CD4-positive, alpha-beta T cell (primary cell): Measurements from ENCODE around the gene ZBTB4. TPM values are rescaled to one million over a fixed set of nuclear protein-coding genes. Genes with fewer than 3 reads are reported as not detected.

ENCODE experiments used
- ATAC-seq: fragments of 200-7000 bp; cut with Tn5 transposase; one replicate; pipeline ENCODE4 v1.10.0; 2022; ENCODE audit warnings: mild to moderate bottlenecking; ENCODE audit not compliant: poor library complexity
- CTCF ChIA-PET: fragments of 350-600 bp; sonication (Branson Sonifier 250); formaldehyde crosslinking; loops from one replicate; lab custom pipeline; 2021; ENCODE audit warnings: antibody characterized with exemption, inconsistent platforms; lab: Charles Lee
- POLR2A ChIA-PET: fragments of 350-600 bp; sonication (Branson Sonifier 250); formaldehyde crosslinking; loops from one replicate; lab custom pipeline; 2021; ENCODE audit warnings: antibody characterized with exemption, inconsistent platforms; lab: Charles Lee
- DNase-seq, 14 experiments: peaks; one replicate each; pipeline ENCODE4 v3.0.0-alpha.2; 2013 to 2020; ENCODE audit warnings: mixed read lengths in 2 of 14
- H3K27ac ChIP-seq, 2 donors: one replicate each; pipeline versions ENCODE4 v1.5.1 to v1.7.0; 2013; ENCODE audit warnings: low read length in 2 of 2, low read depth in 1 of 2, mild to moderate bottlenecking in 1 of 2
- H3K27me3 ChIP-seq, 2 experiments: 1 replicate in 1 of 2; 2 replicates in 1 of 2; pipeline versions ENCODE4 v1.6.1 to v1.7.0; 2013; ENCODE audit warnings: low read length in 2 of 2, control low read depth in 1 of 2, mild to moderate bottlenecking in 1 of 2, moderate library complexity in 1 of 2; ENCODE audit not compliant: insufficient read depth in 2 of 2, control insufficient read depth in 1 of 2
- H3K36me3 ChIP-seq: one replicate; pipeline ENCODE4 v1.6.1; 2013; ENCODE audit warnings: low read length, control low read depth; ENCODE audit not compliant: insufficient read depth
- H3K4me1 ChIP-seq: one replicate; pipeline ENCODE4 v1.6.1; 2013; ENCODE audit warnings: low read length, control low read depth; ENCODE audit not compliant: insufficient read depth
- H3K4me3 ChIP-seq: one replicate; pipeline ENCODE4 v1.5.1; 2013; ENCODE audit warnings: mild to moderate bottlenecking, low read length, moderate library complexity
- H3K9me3 ChIP-seq, 2 experiments: 1 replicate in 1 of 2; 2 replicates in 1 of 2; pipeline versions ENCODE4 v1.6.1 to v1.7.0; 2013; ENCODE audit warnings: low read length in 2 of 2, mild to moderate bottlenecking in 2 of 2, control low read depth in 1 of 2, moderate library complexity in 1 of 2; ENCODE audit not compliant: control insufficient read depth in 1 of 2, insufficient read depth in 1 of 2
- H3K27ac Mint-ChIP-seq: one replicate; pipeline ENCODE4 v1.8.0; 2020; ENCODE audit warnings: mixed read lengths
- H3K27me3 Mint-ChIP-seq: one replicate; pipeline ENCODE4 v1.8.0; 2021; ENCODE audit warnings: mixed read lengths
- H3K36me3 Mint-ChIP-seq: one replicate; pipeline ENCODE4 v1.8.0; 2021; ENCODE audit warnings: low read depth, mixed read lengths
- H3K4me1 Mint-ChIP-seq: one replicate; pipeline ENCODE4 v1.8.0; 2021; ENCODE audit warnings: low read depth, mixed read lengths
- H3K4me3 Mint-ChIP-seq: one replicate; pipeline ENCODE4 v1.8.0; 2020; ENCODE audit warnings: mild to moderate bottlenecking, mixed read lengths
- H3K9me3 Mint-ChIP-seq: one replicate; pipeline ENCODE4 v1.8.0; 2020; ENCODE audit warnings: mixed read lengths
- CTCF ChIP-seq: fragments of 200-600 bp; IDR thresholded peaks from one replicate; pipeline ENCODE4 v1.8.0; 2022; ENCODE audit warnings: antibody characterized with exemption, mild to moderate bottlenecking
- intact Hi-C, 2 experiments: fragments of 100-400 bp; cut with DNase I in 1 of 2; cut with micrococcal nuclease in 1 of 2; formaldehyde crosslinking; loops; one replicate each; pipeline versions ENCODE4 v1.15.1 to v1.9.0; 2023 to 2025; cut with DNase I, micrococcal nuclease
- total RNA-seq, 174 experiments: library from RNA in 2 of 174; stranded (reverse) in 2 of 174; gene quantifications; one replicate each; pipeline ENCODE4 v1.2.3 and lab custom pipeline; 2021 to 2026

The ZBTB4 gene
- total RNA-seq, 2 experiments from 2014 or later, result 55.1 to 55.6 TPM

GRCh38 chr17:7409716-7410115 lies 69.7 kb downstream of the ZBTB4 start:
- TF ChIP-seq CTCF, result no peak
- Histone ChIP-seq H3K4me3 (no peak overlapping the region), H3K9me3 (no peaks in the 10 kb centered on the region), H3K36me3 (no peaks in the 10 kb centered on the region), H3K27me3 (peaks cover 0 to 5% of the 10 kb centered on the region in 2 experiments), H3K27ac (no peak overlapping the region), H3K4me1 (peaks cover 27% of the 10 kb centered on the region)
- Mint-ChIP-seq H3K4me3 (no peak overlapping the region), H3K9me3 (no peaks in the 10 kb centered on the region), H3K36me3 (no peaks in the 10 kb centered on the region), H3K4me1 (peaks cover 9% of the 10 kb centered on the region), H3K27ac (no peak overlapping the region), H3K27me3 (no peaks in the 10 kb centered on the region)
- CTCF ChIA-PET, result no interaction called here
- intact Hi-C loops, result loop anchor here in 1 of 2 experiments (10.0 kb wide), 1 partner anchor 55 kb away; the partner anchor contains the start of genes KCTD11 and TMEM95
- ATAC-seq, result no peak
- POLR2A ChIA-PET, result no interaction called here
- DNase-seq, result no peak

Other genes starting within 250 kb of the ZBTB4 start
- 10 to 100 TPM; 40.9 to 41.3 TPM for gene DVL2, start 245.1 kb downstream of the ZBTB4 start, total RNA-seq
- 1 to 10 TPM; 4.5 to 5.1 TPM for gene PHF23, start 240.2 kb downstream of the ZBTB4 start, total RNA-seq
- gene GABARAP, start 237.2 kb downstream of the ZBTB4 start, total RNA-seq, result 100 to 1,000 TPM; 182 to 195 TPM
- 10 to 100 TPM; 79.3 to 80.7 TPM for gene CTDNEP1, start 227.9 kb downstream of the ZBTB4 start, total RNA-seq
- 10 to 100 TPM; 20.1 to 21.3 TPM for gene ELP5, start 227.4 kb downstream of the ZBTB4 start, total RNA-seq
- 1 to 10 TPM; 1.1 to 1.2 TPM for gene CLDN7, start 217.2 kb downstream of the ZBTB4 start, total RNA-seq
- gene SLC2A4, start 197.9 kb downstream of the ZBTB4 start, total RNA-seq, result not detected
- gene YBX2, start 185.0 kb downstream of the ZBTB4 start, total RNA-seq, result under 1 TPM in 1 of 2 experiments, not detected in 1; 0.56 TPM
- gene EIF5A, start 172.0 kb downstream of the ZBTB4 start, total RNA-seq, result 100 to 1,000 TPM; 471 to 480 TPM
- 100 to 1,000 TPM; 122 to 140 TPM for gene GPS2, start 164.3 kb downstream of the ZBTB4 start, total RNA-seq
- gene NEURL4, start 150.3 kb downstream of the ZBTB4 start, total RNA-seq, result 10 to 100 TPM; 29.0 to 30.8 TPM
- 100 to 1,000 TPM; 565 to 575 TPM for gene ACAP1, start 143.1 kb downstream of the ZBTB4 start, total RNA-seq
- 1 to 10 TPM; 1.3 to 1.6 TPM for gene KCTD11, start 127.5 kb downstream of the ZBTB4 start, total RNA-seq
- gene TMEM95, start 124.5 kb downstream of the ZBTB4 start, total RNA-seq, result not detected
- 10 to 100 TPM; 11.0 to 12.4 TPM for gene TNK1, start 98.5 kb downstream of the ZBTB4 start, total RNA-seq
- 10 to 100 TPM; 66.3 to 70.3 TPM for gene PLSCR3, start 85.1 kb downstream of the ZBTB4 start, total RNA-seq
- 10 to 100 TPM; 29.0 to 29.4 TPM for gene TMEM256, start 75.5 kb downstream of the ZBTB4 start, total RNA-seq
- 1 to 10 TPM; 7.6 to 8.4 TPM for gene NLGN2, start 71.8 kb downstream of the ZBTB4 start, total RNA-seq
- not detected for gene SPEM1, start 59.3 kb downstream of the ZBTB4 start, total RNA-seq
- gene SPEM2, start 54.0 kb downstream of the ZBTB4 start, total RNA-seq, result not detected
- not detected for gene SPEM3, start 50.8 kb downstream of the ZBTB4 start, total RNA-seq
- gene TMEM102, start 44.2 kb downstream of the ZBTB4 start, total RNA-seq, result 1 to 10 TPM; 6.8 to 7.1 TPM
- gene FGF11, start 40.1 kb downstream of the ZBTB4 start, total RNA-seq, result 1 to 10 TPM; 1.5 to 1.7 TPM
- 1 to 10 TPM; 1.6 to 2.2 TPM for gene CHRNB1, start 34.6 kb downstream of the ZBTB4 start, total RNA-seq
- under 1 TPM in 1 of 2 experiments, not detected in 1; 0.17 TPM for gene SLC35G6, start 1.8 kb upstream of the ZBTB4 start, total RNA-seq
- gene POLR2A, start 4.7 kb upstream of the ZBTB4 start, total RNA-seq, result 100 to 1,000 TPM; 491 to 501 TPM
- 10 to 100 TPM; 17.0 to 19.1 TPM for gene TNFSF12, start 69.4 kb upstream of the ZBTB4 start, total RNA-seq
- 1 to 10 TPM; 1.1 to 1.7 TPM for gene TNFSF13, start 79.1 kb upstream of the ZBTB4 start, total RNA-seq
- 10 to 100 TPM; 27.7 to 28.9 TPM for gene SENP3, start 82.3 kb upstream of the ZBTB4 start, total RNA-seq
- gene CD68, start 100.0 kb upstream of the ZBTB4 start, total RNA-seq, result under 1 TPM; 0.33 to 0.95 TPM
- gene MPDU1, start 104.2 kb upstream of the ZBTB4 start, total RNA-seq, result 10 to 100 TPM; 12.0 to 12.9 TPM
- under 1 TPM in 1 of 2 experiments, not detected in 1; 0.30 TPM for gene SOX15, start 110.5 kb upstream of the ZBTB4 start, total RNA-seq
- gene FXR2, start 135.3 kb upstream of the ZBTB4 start, total RNA-seq, result 10 to 100 TPM; 20.6 to 22.5 TPM
- 10 to 100 TPM; 55.7 to 60.3 TPM for gene SAT2, start 148.2 kb upstream of the ZBTB4 start, total RNA-seq
- not detected for gene SHBG, start 150.5 kb upstream of the ZBTB4 start, total RNA-seq
- gene ATP1B2, start 171.3 kb upstream of the ZBTB4 start, total RNA-seq, result under 1 TPM; 0.17 to 0.69 TPM
- gene TP53, start 207.9 kb upstream of the ZBTB4 start, total RNA-seq, result 10 to 100 TPM; 25.8 to 26.0 TPM
- gene WRAP53, start 208.8 kb upstream of the ZBTB4 start, total RNA-seq, result 1 to 10 TPM; 3.9 to 4.0 TPM
- gene EFNB3, start 225.6 kb upstream of the ZBTB4 start, total RNA-seq, result not detected
- gene DNAH2, start 238.1 kb upstream of the ZBTB4 start, total RNA-seq, result not detected